Measurements from ENCODE around the gene ASNSD1.

GRCh38 chr2:189681903-189682302 lies 20.6 kb downstream of the ASNSD1 start:
- TF ChIP-seq CTCF (IDR thresholded peaks at IDR 0.05; ENCODE audit: low read depth, low read length, poor library complexity, severe bottlenecking) (no peak), EZH2phosphoT487 (IDR thresholded peaks at IDR 0.05; ENCODE audit: borderline replicate concordance, low read length) (no peak)
